ENCODE measurements around the gene MYOM1.

MYOM1 gene

GRCh38 chr18:3183103-3183717, 36.6 kb downstream of the MYOM1 start:
- no peak for DNase-seq

- DNase-seq, result no peak
Measured at GRCh38 chr18:3180325-3180724, 39.4 kb downstream of the MYOM1 start.

- peak; percentile 38 to 42 for DNase-seq
Measured at GRCh38 chr18:3179430-3180089, 40.2 kb downstream of the MYOM1 start.

GRCh38 chr18:3177902-3178687, 41.7 kb downstream of the MYOM1 start:
- peak; percentile 97 for DNase-seq

GRCh38 chr18:3175195-3175758, 44.5 kb downstream of the MYOM1 start:
- no peak for DNase-seq

GRCh38 chr18:3172097-3172496, 47.7 kb downstream of the MYOM1 start:
- peak in 1 of 2 donors; percentile 35 for DNase-seq

- DNase-seq, result no peak
Measured at GRCh38 chr18:3171631-3172030, 48.1 kb downstream of the MYOM1 start.

- peak; percentile 44 to 62 for DNase-seq
Measured at GRCh38 chr18:3170441-3171161, 49.2 kb downstream of the MYOM1 start.

- DNase-seq, result no peak
Measured at GRCh38 chr18:3164381-3164780, 55.4 kb downstream of the MYOM1 start.

GRCh38 chr18:3163968-3164367, 55.8 kb downstream of the MYOM1 start:
- peak; percentile 25 to 41 for DNase-seq

GRCh38 chr18:3162181-3162580, 57.6 kb downstream of the MYOM1 start:
- no peak for DNase-seq

GRCh38 chr18:3159830-3160229, 59.9 kb downstream of the MYOM1 start:
- no peak for DNase-seq

- DNase-seq, result no peak
Measured at GRCh38 chr18:3157606-3158005, 62.2 kb downstream of the MYOM1 start.

- DNase-seq, result no peak
Measured at GRCh38 chr18:3157086-3157485, 62.7 kb downstream of the MYOM1 start.

- no peak for DNase-seq
Measured at GRCh38 chr18:3156325-3156640, 63.5 kb downstream of the MYOM1 start.

GRCh38 chr18:3154214-3154613, 65.6 kb downstream of the MYOM1 start:
- no peak for DNase-seq

- DNase-seq, result no peak
Measured at GRCh38 chr18:3153107-3153704, 66.6 kb downstream of the MYOM1 start.

- no peak for DNase-seq
Measured at GRCh38 chr18:3152294-3152693, 67.5 kb downstream of the MYOM1 start.

- peak; percentile 19 to 62 for DNase-seq
Measured at GRCh38 chr18:3151399-3152264, 68.1 kb downstream of the MYOM1 start.

- DNase-seq, result no peak
Measured at GRCh38 chr18:3150688-3151087, 69.1 kb downstream of the MYOM1 start.

- DNase-seq, result no peak
Measured at GRCh38 chr18:3150274-3150673, 69.5 kb downstream of the MYOM1 start.
